ENCODE measurements around the gene AVPR2.

The AVPR2 gene

DNA sequence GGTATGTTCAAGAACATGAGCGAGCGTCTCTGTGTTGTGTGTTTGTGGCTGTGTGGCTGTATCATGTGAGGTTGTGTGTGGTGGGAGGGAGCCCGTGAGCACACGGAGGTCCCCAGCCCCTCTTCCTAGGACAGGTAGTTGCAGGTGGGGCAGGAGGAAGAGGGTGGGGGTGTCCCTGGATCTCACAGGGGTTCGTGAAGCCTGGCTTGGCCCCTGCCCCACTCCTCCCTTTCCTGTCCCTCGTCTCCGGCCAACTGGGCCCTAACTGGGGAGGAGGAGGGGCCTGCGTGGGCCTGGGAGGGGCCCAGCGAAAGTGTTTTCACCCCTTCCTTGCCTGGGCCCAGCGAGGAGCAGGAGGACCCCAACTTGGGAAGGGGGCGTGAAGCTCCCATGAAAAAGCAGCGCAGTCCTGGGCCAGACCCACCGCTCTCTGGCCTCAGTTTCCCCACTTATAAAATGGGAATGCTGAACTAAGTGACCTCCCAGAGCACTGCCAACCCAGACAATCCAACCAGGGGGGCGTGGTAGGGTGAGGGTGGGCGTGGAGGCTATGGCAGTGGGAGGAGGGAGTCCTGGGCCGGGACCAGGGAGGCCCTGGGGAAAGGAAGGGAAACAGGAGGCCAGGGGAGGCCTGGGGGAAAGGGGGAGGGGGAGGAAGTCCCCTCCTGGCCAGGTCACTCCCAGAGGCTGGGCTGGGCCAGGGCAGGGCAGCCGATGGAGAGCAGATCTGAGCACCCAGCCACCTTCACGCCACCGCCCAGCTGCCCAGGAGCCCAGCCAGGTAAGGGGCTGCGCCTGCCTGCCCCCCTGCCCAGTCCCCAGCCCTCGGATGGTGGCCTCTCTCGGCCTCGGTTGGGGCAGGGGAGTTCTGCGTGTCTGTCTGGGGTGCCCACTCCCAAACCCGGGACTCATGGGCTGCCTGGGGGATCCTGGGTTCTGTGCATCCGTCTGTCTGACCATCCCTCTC lies at the start of gene AVPR2:
TSS of gene AVPR2 (plus strand) at position 683 of the 967 bp plus-strand sequence. CDS start 473 bp downstream, outside the sequence.
- no peak for DNase-seq

DNA sequence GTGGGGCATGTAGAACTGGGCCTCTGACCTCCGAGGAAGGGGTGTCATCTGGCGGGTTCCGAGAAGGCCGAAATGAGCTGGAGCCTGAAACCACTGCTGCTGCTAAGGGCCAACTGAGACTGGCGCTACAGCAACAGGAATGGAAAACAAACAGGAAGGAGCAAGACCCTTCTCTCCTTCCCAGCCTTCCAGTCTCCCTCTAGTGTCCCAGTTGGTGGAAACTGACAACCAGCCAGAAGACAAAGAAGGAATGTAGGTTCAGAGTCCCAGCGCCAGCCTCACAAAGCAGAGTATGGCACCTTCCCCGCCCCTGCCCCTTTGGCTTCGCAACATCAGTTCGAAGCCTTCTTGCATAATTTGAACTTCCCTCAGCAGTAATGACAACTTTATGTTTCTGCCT lies 49.8 kb upstream of the AVPR2 start:
- no peak for DNase-seq

DNA sequence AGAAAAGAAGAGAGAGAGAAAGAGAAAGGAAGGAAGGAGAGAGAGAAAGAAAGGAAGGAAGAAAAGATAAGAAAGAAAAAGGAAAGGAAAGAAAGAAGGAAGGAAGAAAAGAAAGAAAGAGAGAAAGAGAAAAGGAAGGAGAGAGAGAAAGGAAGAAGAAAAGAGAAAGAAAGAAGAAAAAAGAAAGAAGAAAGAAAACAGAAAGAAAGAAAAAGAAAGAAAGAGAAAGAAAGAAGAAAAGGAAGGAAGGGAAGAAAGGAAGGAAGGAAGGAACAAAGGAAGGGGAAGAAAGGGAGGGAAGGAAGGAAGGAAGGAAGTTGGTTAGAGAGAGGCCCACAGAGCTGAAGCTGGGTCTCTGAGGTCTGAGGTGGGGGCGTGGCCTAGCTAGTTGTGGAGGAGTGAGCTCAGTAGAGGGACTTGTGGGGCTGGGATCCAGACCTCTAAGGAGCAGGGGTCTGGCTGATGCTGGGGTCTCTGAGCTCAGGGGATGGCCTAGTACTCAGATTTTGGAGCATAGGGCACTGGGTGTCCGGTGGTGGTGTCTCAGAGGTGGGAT lies 47.0 kb upstream of the AVPR2 start:
- DNase-seq = no peak

GRCh38 chrX:153861151-153861550 lies 43.3 kb upstream of the AVPR2 start:
- DNase-seq = no peak

- DNase-seq = no peak
Observed at GRCh38 chrX:153861733-153862310, 42.7 kb upstream of the AVPR2 start.

DNA sequence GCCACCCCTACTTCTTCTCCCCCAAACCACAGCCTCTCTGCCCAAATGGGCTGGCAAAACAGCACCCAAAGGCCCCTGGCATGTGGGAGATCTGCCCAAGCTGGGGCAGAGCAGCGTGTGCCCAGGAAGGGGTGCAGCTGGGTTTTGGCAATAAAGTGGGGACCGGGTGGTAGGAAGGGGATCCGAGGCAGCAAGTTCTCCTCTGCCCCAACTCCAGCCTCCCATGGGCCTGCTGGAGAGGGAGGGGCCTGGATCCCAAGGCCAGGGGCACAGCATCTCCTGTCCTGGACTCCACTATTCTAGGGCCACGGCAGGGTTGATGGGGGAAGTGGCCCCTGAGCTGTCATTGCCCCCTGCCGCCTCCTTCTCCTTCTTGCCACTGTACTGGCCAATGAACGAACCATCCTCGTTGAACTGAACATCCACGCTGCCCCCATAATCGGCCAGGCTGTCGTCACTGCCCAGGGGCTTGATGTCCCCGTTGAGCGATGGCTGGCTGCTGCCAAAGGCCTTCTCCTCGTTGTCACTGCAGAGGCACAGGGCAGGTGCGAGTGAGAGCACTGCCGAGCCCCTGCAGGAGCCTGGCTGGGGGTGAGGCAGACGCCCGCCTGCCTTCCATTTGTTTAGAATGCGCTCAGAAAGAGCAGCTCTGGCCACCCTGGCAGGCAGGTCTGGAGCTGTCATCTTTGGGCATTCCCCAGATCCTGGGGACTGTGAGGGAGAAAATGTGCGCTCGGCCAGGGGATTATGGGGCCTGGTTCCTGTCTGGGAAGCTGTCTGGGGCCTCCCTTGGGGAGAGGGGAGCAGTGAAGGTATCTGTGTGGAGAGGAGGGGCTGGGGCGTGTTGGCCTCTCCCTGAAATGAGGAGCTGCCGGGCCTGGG lies 41.9 kb upstream of the AVPR2 start:
- no peak for DNase-seq

- no peak for DNase-seq
Observed at GRCh38 chrX:153863251-153863991, 41.1 kb upstream of the AVPR2 start.

DNA sequence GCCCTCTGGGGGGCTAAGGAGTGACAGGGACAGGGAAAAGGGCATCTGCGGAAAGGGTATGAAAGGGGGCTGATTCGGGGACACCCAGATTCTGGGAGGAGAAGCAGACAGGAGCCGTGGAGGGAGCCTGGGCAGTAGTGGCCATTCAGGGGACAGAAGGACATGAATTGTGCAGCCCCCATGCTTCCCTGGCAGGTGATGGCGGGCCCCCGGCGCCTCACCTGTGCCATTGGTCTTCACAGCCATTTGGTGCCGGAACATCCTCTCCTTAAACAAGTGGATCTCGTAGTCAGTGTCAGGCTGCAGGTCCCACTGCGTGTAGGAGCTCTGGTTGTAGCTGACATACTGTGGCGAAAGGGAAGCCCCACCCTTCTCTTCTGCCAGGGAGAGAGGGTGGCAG lies 40.4 kb upstream of the AVPR2 start:
- no peak for DNase-seq

GRCh38 chrX:153864561-153865320 lies 39.7 kb upstream of the AVPR2 start:
- DNase-seq = no peak

DNA sequence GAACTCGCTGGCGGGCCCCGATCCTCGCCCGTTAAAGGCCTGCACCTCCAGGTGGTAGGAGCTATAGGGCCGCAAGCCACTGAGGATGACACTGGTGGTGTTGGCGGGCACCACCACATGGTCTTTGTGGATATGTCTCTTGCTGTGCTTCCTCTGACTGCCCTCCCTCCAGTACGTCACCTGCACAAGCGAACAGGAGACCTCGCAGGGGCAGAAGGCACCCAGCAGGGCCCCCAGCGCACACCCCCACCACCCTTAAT lies 39.2 kb upstream of the AVPR2 start:
- no peak for DNase-seq

- DNase-seq = no peak
Observed at GRCh38 chrX:153865685-153866084, 38.8 kb upstream of the AVPR2 start.

DNA sequence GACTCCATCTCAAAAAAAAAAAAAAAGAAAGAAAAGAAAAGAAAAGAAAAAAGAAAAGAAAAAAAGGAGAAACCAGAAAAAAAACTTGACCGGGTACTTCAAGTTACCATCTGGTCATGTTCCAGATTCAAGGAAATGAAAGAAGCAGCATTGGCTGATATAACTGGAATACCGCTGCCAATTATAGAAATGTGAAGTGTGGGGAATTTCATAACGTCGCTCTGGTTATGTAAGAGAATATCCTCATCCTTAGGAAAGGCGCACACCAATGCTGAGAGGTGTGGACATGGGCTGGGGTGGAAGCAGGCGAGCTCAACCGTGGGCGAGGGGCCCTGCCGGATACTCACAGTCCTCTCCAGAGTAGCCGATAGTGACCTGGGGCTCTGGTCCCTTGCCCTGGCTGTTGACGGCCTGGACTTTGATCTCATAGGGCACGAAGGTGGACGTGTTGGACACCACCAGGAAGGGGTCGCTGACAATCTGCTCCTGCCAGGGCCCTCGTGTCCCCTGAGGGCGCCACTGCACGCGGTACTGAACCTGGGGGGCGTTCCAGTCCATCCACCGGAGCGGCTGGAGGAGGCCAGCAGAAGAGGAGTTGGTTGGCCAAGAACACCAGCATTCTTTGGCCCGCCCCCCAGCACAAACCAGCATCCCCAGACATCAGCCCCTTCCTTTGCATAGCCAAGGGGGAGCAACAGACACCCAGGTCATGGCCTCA lies 38.0 kb upstream of the AVPR2 start:
- no peak for DNase-seq

DNA sequence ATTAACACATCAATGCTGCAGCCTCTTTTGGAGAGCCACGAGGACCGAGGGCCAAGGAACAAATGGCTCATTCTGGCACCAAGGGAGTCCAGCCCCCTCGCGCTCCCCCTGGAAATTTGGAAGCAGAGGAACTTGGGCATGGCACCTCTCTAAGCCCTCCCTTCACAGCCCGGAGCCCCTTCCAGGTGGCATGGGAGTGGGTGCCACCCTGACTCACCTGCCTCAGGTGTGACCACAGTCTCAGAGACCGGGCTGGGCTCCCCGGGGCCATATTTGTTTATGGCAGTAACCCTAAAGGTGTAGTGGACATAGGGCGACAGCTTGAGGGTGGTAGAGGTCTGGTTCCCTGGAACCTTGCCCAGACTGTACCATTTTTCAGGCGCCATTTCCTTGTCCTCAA lies 37.3 kb upstream of the AVPR2 start:
- DNase-seq = no peak

- no peak for DNase-seq
Observed at GRCh38 chrX:153867671-153868070, 36.8 kb upstream of the AVPR2 start.

DNA sequence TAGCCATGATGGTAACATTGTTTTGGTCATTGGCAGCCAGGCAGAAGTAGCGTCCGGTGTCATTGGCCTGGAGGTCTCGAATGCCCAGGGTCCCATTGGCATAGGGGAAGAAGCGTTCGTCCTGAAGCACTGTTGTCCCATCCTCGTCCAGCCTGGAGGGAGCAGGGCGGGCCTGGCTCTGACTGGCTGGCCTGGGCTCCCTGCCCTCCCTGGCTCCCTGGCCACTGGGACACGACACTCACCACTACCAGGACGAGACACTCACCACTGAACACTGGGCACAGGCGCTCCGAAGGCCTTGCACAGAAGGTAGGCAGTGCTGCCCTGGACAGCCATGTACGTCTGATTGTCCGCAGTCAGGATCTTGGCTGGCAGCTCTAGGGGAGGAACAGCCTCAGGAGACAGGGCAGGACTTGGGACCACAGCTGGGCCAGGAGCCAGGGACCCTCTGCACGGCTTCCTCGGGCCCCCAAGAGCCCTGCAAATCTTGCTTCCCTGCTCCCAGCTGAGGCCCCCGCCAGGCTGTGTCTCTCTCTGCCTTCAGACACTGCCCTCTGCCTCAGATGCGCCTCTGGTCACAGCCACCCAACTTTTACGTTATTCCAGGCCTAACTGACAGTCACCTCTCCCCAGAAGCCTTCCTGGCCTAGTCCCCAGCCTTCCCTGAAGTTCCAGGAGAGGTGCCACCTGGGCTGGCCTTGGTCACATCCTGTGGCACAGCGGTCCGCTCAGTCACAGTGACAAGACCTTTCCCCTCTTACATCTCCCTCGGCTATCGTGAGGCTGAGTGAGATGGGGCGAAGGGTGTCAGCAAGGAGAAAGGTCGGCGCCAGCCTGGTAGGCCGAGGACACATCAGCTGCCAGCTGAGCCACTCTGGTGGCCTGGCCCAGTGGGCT lies 35.6 kb upstream of the AVPR2 start:
- no peak for DNase-seq

DNA sequence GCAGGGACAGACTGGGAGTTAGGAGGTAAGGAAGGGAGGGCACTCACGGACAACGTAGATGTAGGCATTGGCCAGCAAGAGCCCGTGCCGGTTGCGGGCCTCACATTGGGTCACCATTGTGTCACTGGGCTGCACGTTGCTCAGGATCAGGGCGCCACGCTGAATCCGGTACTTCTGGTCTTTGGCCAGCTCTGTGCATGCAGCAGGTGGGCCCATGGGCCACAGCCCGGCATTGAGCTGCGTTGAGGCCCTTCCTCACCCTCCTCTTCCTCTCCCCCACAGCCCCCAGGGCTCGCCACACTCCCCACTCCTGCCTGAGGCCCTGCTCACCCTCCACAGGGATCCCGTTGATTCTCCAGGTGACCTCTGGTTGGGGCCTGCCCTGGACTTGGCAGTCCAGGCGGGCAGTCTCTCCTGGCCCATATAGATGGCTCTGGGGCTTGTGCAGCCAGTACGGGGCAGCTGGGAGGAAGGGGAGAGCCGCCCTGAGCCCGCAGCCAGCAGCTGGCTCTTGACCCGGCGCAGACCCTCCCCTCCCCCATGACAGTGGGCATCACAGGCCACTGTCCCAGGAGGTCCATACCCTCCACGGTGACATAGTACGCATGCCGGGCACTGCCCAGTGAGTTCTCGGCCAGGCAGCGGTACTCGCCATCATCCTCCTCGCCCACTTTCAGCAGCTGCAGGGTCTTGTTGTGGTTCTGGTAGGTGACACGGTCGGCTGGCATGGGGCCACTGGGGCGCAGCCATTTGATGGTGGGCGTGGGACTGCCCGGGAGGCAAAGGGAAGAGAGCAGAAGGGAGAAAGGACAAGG lies 34.8 kb upstream of the AVPR2 start:
- no peak for DNase-seq

- no peak for DNase-seq
Observed at GRCh38 chrX:153870288-153870690, 34.2 kb upstream of the AVPR2 start.

DNA sequence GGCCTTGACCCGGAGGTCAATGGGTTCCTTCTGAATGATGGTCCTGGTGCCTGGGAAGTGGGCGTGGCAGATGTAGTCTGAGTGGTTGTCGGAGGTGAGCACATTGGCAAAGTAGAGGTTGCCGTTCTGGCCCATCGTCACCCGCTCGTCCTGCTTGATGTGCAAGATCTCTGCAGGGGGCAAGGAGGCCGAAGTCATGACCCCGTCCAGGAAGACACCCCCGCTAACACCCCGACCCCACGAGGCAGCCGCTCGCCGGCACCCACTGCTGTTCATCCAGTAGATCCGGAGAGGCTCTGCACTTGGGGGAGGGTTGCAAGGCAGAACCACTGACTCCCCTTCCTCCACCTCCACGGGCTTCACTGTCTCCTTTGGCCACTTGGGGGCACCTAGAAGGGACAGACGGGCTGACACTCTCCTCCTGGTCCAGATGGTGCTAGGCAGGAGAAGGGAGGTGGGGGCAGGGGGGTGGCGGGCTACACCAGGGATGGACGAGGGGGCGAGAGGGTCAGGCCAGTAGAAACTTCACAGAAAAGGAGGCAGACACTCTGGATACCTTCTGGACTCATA lies 33.6 kb upstream of the AVPR2 start:
- no peak for DNase-seq

GRCh38 chrX:153871451-153871850 lies 33.0 kb upstream of the AVPR2 start:
- no peak for DNase-seq

Measured in NCI-H1092 (cell line).